MCF 10A (cell line): ENCODE data around the gene ACIN1. TPM values are rescaled to one million over a fixed set of nuclear protein-coding genes. Genes with fewer than 3 reads are reported as not detected.

Experiments used
- BruUV-seq: library from RNA; stranded (reverse); fragments of 400-500 nt; replicated peaks from 2 replicates; lab custom pipeline; 2021; lab: Mats Ljungman, UMichigan
- CTCF ChIA-PET: fragments of 300-600 bp; sonication (Branson Sonifier 250); formaldehyde crosslinking; extraction: SDS; loops from one replicate; lab custom pipeline; 2021; ENCODE audit warnings: antibody characterized with exemption, inconsistent platforms; lab: Yijun Ruan, JAX
- POLR2A ChIA-PET: fragments of 300-600, 350-650 bp; sonication (Branson Sonifier 250); formaldehyde crosslinking; extraction: SDS; loops from one replicate; lab custom pipeline; 2020; ENCODE audit warnings: antibody characterized with exemption, inconsistent platforms; lab: Yijun Ruan, JAX
- DNase-seq: peaks from one replicate; pipeline ENCODE4 v3.0.0-alpha.2; 2018; ENCODE audit not compliant: unreplicated experiment
- H3K27ac Mint-ChIP-seq: one replicate; pipeline ENCODE4 v1.8.0; 2022; ENCODE audit warnings: mild to moderate bottlenecking, low read depth, mixed read lengths; ENCODE audit not compliant: unreplicated experiment
- H3K27me3 Mint-ChIP-seq: one replicate; pipeline ENCODE4 v1.8.0; 2022; ENCODE audit warnings: mixed read lengths; ENCODE audit not compliant: insufficient read depth, unreplicated experiment
- H3K36me3 Mint-ChIP-seq: one replicate; pipeline ENCODE4 v1.8.0; 2022; ENCODE audit warnings: mild to moderate bottlenecking, moderate library complexity, mixed read lengths; ENCODE audit not compliant: insufficient read depth, unreplicated experiment
- H3K4me1 Mint-ChIP-seq: one replicate; pipeline ENCODE4 v1.8.0; 2022; ENCODE audit warnings: mixed read lengths; ENCODE audit not compliant: insufficient read depth, unreplicated experiment
- H3K4me3 Mint-ChIP-seq: one replicate; pipeline ENCODE4 v1.8.0; 2022; ENCODE audit warnings: mild to moderate bottlenecking, moderate library complexity, mixed read lengths; ENCODE audit not compliant: unreplicated experiment
- H3K9me3 Mint-ChIP-seq: one replicate; pipeline ENCODE4 v1.8.0; 2022; ENCODE audit warnings: mixed read lengths; ENCODE audit not compliant: unreplicated experiment
- CTCF ChIP-seq: fragments of 200-600 bp; IDR thresholded peaks from one replicate; pipeline ENCODE4 v1.8.0; 2022; ENCODE audit warnings: antibody characterized with exemption, mild to moderate bottlenecking; ENCODE audit not compliant: unreplicated experiment
- intact Hi-C: fragments of 100-400 bp; cut with micrococcal nuclease; formaldehyde crosslinking; loops from 2 replicates; pipeline ENCODE4 v1.14.1; 2022
- total RNA-seq: library from RNA; stranded (reverse); gene quantifications from 2 replicates; pipeline ENCODE4 v1.2.3, GENCODE V29; 2022

ACIN1 gene
- total RNA-seq, 1 experiment from 2014 or later: 197 TPM

GRCh38 chr14:23021434-23021833, 73.5 kb downstream of the ACIN1 start:
- TF ChIP-seq CTCF: no peak
- no peaks in the 10 kb centered on the region for H3K4me1 Mint-ChIP-seq
- ChIA-PET CTCF (interaction anchor here (0.9 to 1.0 kb wide), 4 partner anchors 12 to 166 kb away, joined by 3 to 5 read pairs (median 3); no protein-coding TSS in a partner anchor), POLR2A (interaction anchor here (1.1 to 1.3 kb wide), 2 partner anchors 10 to 11 kb away, joined by 3 to 4 read pairs; no protein-coding TSS in a partner anchor)
- BruUV-seq: no TSS peak
- no peak overlapping the region for H3K27ac Mint-ChIP-seq
- intact Hi-C loops: no loop called here
- H3K4me3 Mint-ChIP-seq: no peak overlapping the region
- no peaks in the 10 kb centered on the region for H3K27me3 Mint-ChIP-seq
- no peaks in the 10 kb centered on the region for H3K9me3 Mint-ChIP-seq
- H3K36me3 Mint-ChIP-seq: peaks cover 21% of the 10 kb centered on the region
- no peak for DNase-seq

DNA sequence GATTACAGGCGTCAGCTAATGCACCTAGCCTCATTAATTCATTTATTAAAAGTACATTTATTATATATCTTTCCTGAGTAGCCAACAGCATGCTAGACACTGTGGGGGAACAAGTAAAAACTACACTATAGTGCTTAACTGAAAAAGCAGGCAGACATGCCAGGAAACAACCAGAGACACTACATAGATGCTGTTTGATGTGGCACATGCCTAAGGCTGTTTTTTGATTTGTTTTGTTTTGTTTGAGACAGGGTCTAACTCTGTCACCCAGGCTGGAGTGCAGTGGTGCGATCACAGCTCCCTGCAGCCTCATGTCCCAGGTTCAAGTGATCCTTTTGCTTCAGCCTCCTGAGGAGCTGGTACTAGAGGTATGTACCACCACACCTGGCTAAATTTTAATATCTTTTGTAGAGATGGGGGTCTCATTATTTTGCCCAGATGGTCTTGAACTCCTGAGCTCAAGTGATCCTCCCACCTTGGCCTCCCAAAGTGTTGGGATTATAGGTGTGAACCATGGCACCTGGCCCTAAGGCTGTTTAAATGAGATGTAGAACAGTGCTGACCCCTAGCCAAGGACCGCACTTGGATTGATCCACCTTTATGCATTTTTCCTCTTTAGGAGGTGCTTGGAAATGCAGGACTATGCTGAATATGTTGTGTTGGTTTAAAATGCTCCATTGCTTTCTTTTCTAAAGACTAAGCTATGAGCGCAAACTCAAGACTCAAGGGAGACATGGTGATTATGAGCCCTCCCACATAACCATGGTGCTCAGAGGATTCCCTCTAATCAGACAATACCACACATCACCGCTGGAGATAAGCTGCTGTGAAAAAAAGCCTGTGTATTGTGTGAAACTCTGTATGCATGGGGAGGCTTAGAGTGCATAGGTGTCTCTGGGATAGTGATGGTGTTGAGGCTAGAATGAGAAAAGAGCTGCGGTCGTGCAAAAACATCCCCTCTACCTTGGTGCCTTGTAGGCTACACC, 74.5 kb downstream of the ACIN1 start:
- BruUV-seq: no TSS peak
- H3K27ac Mint-ChIP-seq: no peak overlapping the region
- intact Hi-C loops: no loop called here
- H3K9me3 Mint-ChIP-seq: no peaks in the 10 kb centered on the region
- ChIA-PET CTCF (interaction anchor here (0.6 to 1.9 kb wide), 6 partner anchors 11 to 551 kb away, joined by 3 to 8 read pairs (median 4); partner anchors contain the start of gene CDH24), POLR2A (interaction anchor here (0.6 to 1.3 kb wide), 3 partner anchors 9 to 72 kb away, joined by 3 to 4 read pairs (median 3); no protein-coding TSS in a partner anchor)
- peaks cover 11% of the 10 kb centered on the region for H3K36me3 Mint-ChIP-seq
- no peaks in the 10 kb centered on the region for H3K4me1 Mint-ChIP-seq
- H3K27me3 Mint-ChIP-seq: no peaks in the 10 kb centered on the region
- TF ChIP-seq CTCF: no peak
- H3K4me3 Mint-ChIP-seq: no peak overlapping the region
- no peak for DNase-seq

GRCh38 chr14:23018107-23018506, 76.8 kb downstream of the ACIN1 start:
- H3K4me1 Mint-ChIP-seq: no peaks in the 10 kb centered on the region
- intact Hi-C loops: no loop called here
- H3K4me3 Mint-ChIP-seq: no peak overlapping the region
- ChIA-PET POLR2A (interaction anchor here (0.7 kb wide), 1 partner anchor 11 kb away, joined by 3 read pairs; no protein-coding TSS in a partner anchor), CTCF (interaction anchor here (0.8 to 1.3 kb wide), 3 partner anchors 9 to 63 kb away, joined by 3 to 5 read pairs (median 3); no protein-coding TSS in a partner anchor)
- no peak for DNase-seq
- no peaks in the 10 kb centered on the region for H3K36me3 Mint-ChIP-seq
- no peak for TF ChIP-seq CTCF
- no peak overlapping the region for H3K27ac Mint-ChIP-seq
- no peaks in the 10 kb centered on the region for H3K27me3 Mint-ChIP-seq
- BruUV-seq: no TSS peak
- H3K9me3 Mint-ChIP-seq: no peaks in the 10 kb centered on the region

GRCh38 chr14:23017091-23017490, 77.8 kb downstream of the ACIN1 start:
- no peaks in the 10 kb centered on the region for H3K9me3 Mint-ChIP-seq
- no peaks in the 10 kb centered on the region for H3K27me3 Mint-ChIP-seq
- no peak overlapping the region for H3K27ac Mint-ChIP-seq
- no peak for DNase-seq
- no peaks in the 10 kb centered on the region for H3K36me3 Mint-ChIP-seq
- H3K4me1 Mint-ChIP-seq: no peaks in the 10 kb centered on the region
- BruUV-seq: no TSS peak
- TF ChIP-seq CTCF: no peak
- ChIA-PET POLR2A (interaction anchor here (1.0 to 2.0 kb wide), 2 partner anchors 10 to 22 kb away, joined by 5 to 10 read pairs; no protein-coding TSS in a partner anchor), CTCF (interaction anchor here (0.6 to 3.6 kb wide), 5 partner anchors 8 to 31 kb away, joined by 3 to 25 read pairs (median 3); no protein-coding TSS in a partner anchor)
- intact Hi-C loops: no loop called here
- H3K4me3 Mint-ChIP-seq: no peak overlapping the region
